ENCODE data around the gene PKD2L2. TPM values are rescaled to one million over a fixed set of nuclear protein-coding genes. Genes with fewer than 3 reads are reported as not detected.

PKD2L2 gene
- total and polyA plus RNA-seq, 2 of the 4 experiments (the other 2 are of a cell fraction), result not detected

DNA sequence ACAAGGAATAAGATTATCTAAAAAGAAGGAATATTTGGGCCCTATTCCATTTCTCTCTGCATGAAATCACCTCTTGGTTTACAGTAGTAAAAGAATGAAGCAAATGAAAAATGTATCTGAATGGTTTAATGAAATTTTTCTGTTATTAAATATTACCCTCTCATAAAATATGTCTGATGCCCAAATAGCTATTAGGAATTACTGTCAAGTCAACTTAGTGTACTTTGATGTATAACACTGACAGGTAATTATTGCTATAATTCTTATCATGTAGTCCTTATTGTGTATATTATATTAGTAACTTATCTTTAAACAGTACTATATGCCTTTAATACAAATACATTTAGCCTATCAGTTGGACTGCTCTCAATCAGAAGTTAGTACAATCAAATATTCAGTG, 13.2 kb upstream of the PKD2L2 start:
- Histone ChIP-seq H2BK20ac (ENCODE audit: low read depth, low read length) (no peak overlapping the region), H4K8ac (ENCODE audit: low read depth in 2 of 2, low read length in 2 of 2) (no peak overlapping the region), H3K56ac (ENCODE audit: extremely low read depth, insufficient read depth, low read length) (no peak overlapping the region), H4K5ac (ENCODE audit: low read depth, low read length) (no peak overlapping the region), H2BK5ac (ENCODE audit: low read depth, low read length, poor library complexity, severe bottlenecking) (no peak overlapping the region), H3K9ac (ENCODE audit: low read depth, low read length) (no peak overlapping the region), H2BK120ac (ENCODE audit: low read depth, low read length) (no peak overlapping the region), H3K9me3 (ENCODE audit: control insufficient read depth, insufficient read depth, low read length) (no peaks in the 10 kb centered on the region), H4K20me1 (ENCODE audit: insufficient read depth, low read length) (no peaks in the 10 kb centered on the region), H4K91ac (ENCODE audit: insufficient read depth, low read depth, low read length) (no peak overlapping the region), H3K4ac (ENCODE audit: low read depth, low read length) (no peak overlapping the region), H3K4me1 (ENCODE audit: control insufficient read depth, insufficient read depth, low read length) (no peaks in the 10 kb centered on the region), H3K36me3 (ENCODE audit: control insufficient read depth, insufficient read depth, low read length) (no peaks in the 10 kb centered on the region), H3K14ac (replicated peaks; ENCODE audit: low read depth, low read length) (no peak overlapping the region), H2AK5ac (ENCODE audit: low read depth, low read length) (no peak overlapping the region), H3K27me3 (ENCODE audit: control insufficient read depth, insufficient read depth, low read length) (peaks cover 2% of the 10 kb centered on the region), H2AFZ (replicated peaks; ENCODE audit: low read length, poor library complexity) (no peak overlapping the region), H3K9me1 (ENCODE audit: insufficient read depth, low read length) (no peaks in the 10 kb centered on the region), H3K18ac (ENCODE audit: low read depth, low read length) (no peak overlapping the region), H3K27ac (ENCODE audit: insufficient read depth, low read length) (no peak overlapping the region), H3K23ac (ENCODE audit: low read depth, low read length) (no peak overlapping the region), H2BK15ac (ENCODE audit: low read depth, low read length) (no peak overlapping the region), H3K79me1 (ENCODE audit: low read depth in 1 of 2, low read length in 2 of 2) (no peaks in the 10 kb centered on the region), H3K4me2 (ENCODE audit: low read depth, low read length) (no peak overlapping the region), H3K4me3 (ENCODE audit: insufficient read depth, low read depth, low read length) (no peak overlapping the region), H2AK9ac (replicated peaks; ENCODE audit: low read depth, low read length, poor library complexity) (no peak overlapping the region)
- dilution Hi-C loops (cut with HindIII; ENCODE audit: low sequenced_read_pairs, unreplicated experiment), result no loop called here
- BruUV-seq (replicated peaks), result no TSS peak
- ChIA-PET POLR2A (ENCODE audit: unreplicated experiment) (no interaction called here), CTCF (no interaction called here)
- no peak for ATAC-seq (ENCODE audit: low read depth)
- intact Hi-C loops (cut with micrococcal nuclease), result no loop called here
- in situ Hi-C loops (cut with MboI; ENCODE audit: low sequenced_read_pairs), result no loop called here
- DNase-seq, result no peak
- TF ChIP-seq CHD1 (IDR thresholded peaks at IDR 0.05; ENCODE audit: low read depth, low read length) (no peak), MXI1 (IDR thresholded peaks at IDR 0.05; ENCODE audit: borderline replicate concordance, low read depth, low read length) (no peak), SMC3 (IDR thresholded peaks at IDR 0.05; ENCODE audit: low read depth, low read length) (no peak), MAZ (IDR thresholded peaks at IDR 0.05; ENCODE audit: borderline replicate concordance, low read depth, low read length) (no peak), RFX5 (IDR thresholded peaks at IDR 0.05; ENCODE audit: low read depth, low read length) (no peak), POLR2A (IDR thresholded peaks at IDR 0.05; ENCODE audit: low read depth, low read length) (no peak), BHLHE40 (IDR thresholded peaks at IDR 0.05; ENCODE audit: low read depth, low read length) (no peak), RAD21 (IDR thresholded peaks at IDR 0.05; ENCODE audit: low read length) (no peak), FOS (IDR thresholded peaks at IDR 0.05; ENCODE audit: low read depth, low read length) (no peak), NFE2L2 (IDR thresholded peaks at IDR 0.05; ENCODE audit: low read depth, low read length) (no peak), MAFK (IDR thresholded peaks at IDR 0.05; ENCODE audit: low read depth, low read length) (no peak), RCOR1 (IDR thresholded peaks at IDR 0.05; ENCODE audit: insufficient replicate concordance, low read length) (no peak), CEBPB (IDR thresholded peaks at IDR 0.05; ENCODE audit: low read depth, low read length) (no peak)
- TF ChIP-seq, protein P1, sequence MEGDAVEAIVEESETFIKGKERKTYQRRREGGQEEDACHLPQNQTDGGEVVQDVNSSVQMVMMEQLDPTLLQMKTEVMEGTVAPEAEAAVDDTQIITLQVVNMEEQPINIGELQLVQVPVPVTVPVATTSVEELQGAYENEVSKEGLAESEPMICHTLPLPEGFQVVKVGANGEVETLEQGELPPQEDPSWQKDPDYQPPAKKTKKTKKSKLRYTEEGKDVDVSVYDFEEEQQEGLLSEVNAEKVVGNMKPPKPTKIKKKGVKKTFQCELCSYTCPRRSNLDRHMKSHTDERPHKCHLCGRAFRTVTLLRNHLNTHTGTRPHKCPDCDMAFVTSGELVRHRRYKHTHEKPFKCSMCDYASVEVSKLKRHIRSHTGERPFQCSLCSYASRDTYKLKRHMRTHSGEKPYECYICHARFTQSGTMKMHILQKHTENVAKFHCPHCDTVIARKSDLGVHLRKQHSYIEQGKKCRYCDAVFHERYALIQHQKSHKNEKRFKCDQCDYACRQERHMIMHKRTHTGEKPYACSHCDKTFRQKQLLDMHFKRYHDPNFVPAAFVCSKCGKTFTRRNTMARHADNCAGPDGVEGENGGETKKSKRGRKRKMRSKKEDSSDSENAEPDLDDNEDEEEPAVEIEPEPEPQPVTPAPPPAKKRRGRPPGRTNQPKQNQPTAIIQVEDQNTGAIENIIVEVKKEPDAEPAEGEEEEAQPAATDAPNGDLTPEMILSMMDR (conservative IDR thresholded peaks at IDR 0.05; ENCODE audit: low read depth, low read length), result no peak

Measured in IMR-90 (cell line).